ENCODE results near the gene DYNC2LI1. TPM values are rescaled to one million over a fixed set of nuclear protein-coding genes. Genes with fewer than 3 reads are reported as not detected.
A peak's percentile ranks its signal among the peaks of the same experiment; 100 is the strongest.

Gene DYNC2LI1
- total RNA-seq, 2 experiments from 2014 or later, result 5.1 to 5.9 TPM

GRCh38 chr2:43810452-43810851, 36.6 kb downstream of the DYNC2LI1 start:
- no peak overlapping the region for H3K27ac Mint-ChIP-seq
- no peak overlapping the region for H3K4me3 Mint-ChIP-seq
- no peaks in the 10 kb centered on the region for H3K9me3 Mint-ChIP-seq (ENCODE audit: low read depth)
- no peaks in the 10 kb centered on the region for H3K27me3 Mint-ChIP-seq
- ATAC-seq (no peak), DNase-seq (no peak)
- CTCF ChIA-PET, result no interaction called here
- H3K4me1 Mint-ChIP-seq, result peaks cover 3% of the 10 kb centered on the region
- no peaks in the 10 kb centered on the region for H3K36me3 Mint-ChIP-seq

- H3K4me1 Mint-ChIP-seq, result peaks cover 6% of the 10 kb centered on the region
- no peaks in the 10 kb centered on the region for H3K27me3 Mint-ChIP-seq
- CTCF ChIA-PET, result no interaction called here
- H3K27ac Mint-ChIP-seq, result no peak overlapping the region
- ATAC-seq (no peak), DNase-seq (no peak)
- H3K4me3 Mint-ChIP-seq, result no peak overlapping the region
- H3K36me3 Mint-ChIP-seq, result no peaks in the 10 kb centered on the region
- no peaks in the 10 kb centered on the region for H3K9me3 Mint-ChIP-seq (ENCODE audit: low read depth)
Measured at GRCh38 chr2:43810888-43811287, 37.0 kb downstream of the DYNC2LI1 start.

GRCh38 chr2:43812006-43812405, 38.2 kb downstream of the DYNC2LI1 start:
- CTCF ChIA-PET, result no interaction called here
- no peak for ATAC-seq

GRCh38 chr2:43812947-43813346, 39.1 kb downstream of the DYNC2LI1 start:
- DNase-seq, result no peak
- Mint-ChIP-seq H3K4me1 (peaks cover 6% of the 10 kb centered on the region), H3K4me3 (no peak overlapping the region), H3K36me3 (no peaks in the 10 kb centered on the region), H3K27me3 (no peaks in the 10 kb centered on the region), H3K9me3 (ENCODE audit: low read depth) (no peaks in the 10 kb centered on the region), H3K27ac (no peak overlapping the region)
- CTCF ChIA-PET, result no interaction called here
- ATAC-seq, result no peak

More at GRCh38 chr2:43812006-43812405, 38.2 kb downstream of the DYNC2LI1 start:
- Mint-ChIP-seq H3K9me3 (ENCODE audit: low read depth) (no peaks in the 10 kb centered on the region), H3K36me3 (no peaks in the 10 kb centered on the region), H3K4me3 (no peak overlapping the region), H3K27me3 (no peaks in the 10 kb centered on the region), H3K4me1 (peaks cover 6% of the 10 kb centered on the region), H3K27ac (no peak overlapping the region)
- DNase-seq, result no peak

GRCh38 chr2:43814711-43815110, 40.9 kb downstream of the DYNC2LI1 start:
- no peaks in the 10 kb centered on the region for H3K36me3 Mint-ChIP-seq
- H3K27ac Mint-ChIP-seq, result no peak overlapping the region
- ATAC-seq (no peak), DNase-seq (no peak)
- H3K9me3 Mint-ChIP-seq (ENCODE audit: low read depth), result no peaks in the 10 kb centered on the region
- H3K4me3 Mint-ChIP-seq, result no peak overlapping the region
- CTCF ChIA-PET, result no interaction called here
- peaks cover 11% of the 10 kb centered on the region for H3K4me1 Mint-ChIP-seq
- H3K27me3 Mint-ChIP-seq, result no peaks in the 10 kb centered on the region

- Mint-ChIP-seq H3K9me3 (ENCODE audit: low read depth) (no peaks in the 10 kb centered on the region), H3K27me3 (peaks cover 14% of the 10 kb centered on the region), H3K36me3 (no peaks in the 10 kb centered on the region), H3K27ac (no peak overlapping the region), H3K4me3 (no peak overlapping the region), H3K4me1 (peaks cover 11% of the 10 kb centered on the region)
- peak; percentile 42 for ATAC-seq
- DNase-seq, result peak; percentile 50
- CTCF ChIA-PET, result no interaction called here
Measured at GRCh38 chr2:43818761-43819160, 44.9 kb downstream of the DYNC2LI1 start.

- H3K9me3 Mint-ChIP-seq (ENCODE audit: low read depth), result no peaks in the 10 kb centered on the region
- H3K4me3 Mint-ChIP-seq, result no peak overlapping the region
- no peak overlapping the region for H3K27ac Mint-ChIP-seq
- no peaks in the 10 kb centered on the region for H3K36me3 Mint-ChIP-seq
- DNase-seq (no peak), ATAC-seq (no peak)
- peaks cover 11% of the 10 kb centered on the region for H3K4me1 Mint-ChIP-seq
- CTCF ChIA-PET, result no interaction called here
- H3K27me3 Mint-ChIP-seq, result peaks cover 18% of the 10 kb centered on the region
Measured at GRCh38 chr2:43819491-43820163, 45.8 kb downstream of the DYNC2LI1 start.

GRCh38 chr2:43822839-43823238, 49.0 kb downstream of the DYNC2LI1 start:
- no peak for ATAC-seq
- DNase-seq, result peak; percentile 38
- Mint-ChIP-seq H3K27ac (no peak overlapping the region), H3K27me3 (peaks cover 23% of the 10 kb centered on the region), H3K4me3 (no peak overlapping the region), H3K4me1 (peaks cover 6% of the 10 kb centered on the region), H3K36me3 (no peaks in the 10 kb centered on the region), H3K9me3 (ENCODE audit: low read depth) (no peaks in the 10 kb centered on the region)
- CTCF ChIA-PET, result no interaction called here

GRCh38 chr2:43823751-43824150, 49.9 kb downstream of the DYNC2LI1 start:
- Mint-ChIP-seq H3K4me3 (no peak overlapping the region), H3K36me3 (no peaks in the 10 kb centered on the region), H3K27me3 (peaks cover 23% of the 10 kb centered on the region), H3K4me1 (peaks cover under 1% of the 10 kb centered on the region), H3K27ac (no peak overlapping the region), H3K9me3 (ENCODE audit: low read depth) (no peaks in the 10 kb centered on the region)
- peak; percentile 31 for DNase-seq
- no peak for ATAC-seq
- CTCF ChIA-PET, result no interaction called here

- ATAC-seq (no peak), DNase-seq (peak; percentile 1)
- no peaks in the 10 kb centered on the region for H3K9me3 Mint-ChIP-seq (ENCODE audit: low read depth)
- CTCF ChIA-PET, result no interaction called here
- H3K36me3 Mint-ChIP-seq, result no peaks in the 10 kb centered on the region
- peaks cover 26% of the 10 kb centered on the region for H3K27me3 Mint-ChIP-seq
- no peaks in the 10 kb centered on the region for H3K4me1 Mint-ChIP-seq
- no peak overlapping the region for H3K27ac Mint-ChIP-seq
- no peak overlapping the region for H3K4me3 Mint-ChIP-seq
Measured at GRCh38 chr2:43824512-43824911, 50.7 kb downstream of the DYNC2LI1 start.

GRCh38 chr2:43824951-43825493, 51.2 kb downstream of the DYNC2LI1 start:
- H3K9me3 Mint-ChIP-seq (ENCODE audit: low read depth), result no peaks in the 10 kb centered on the region
- H3K4me3 Mint-ChIP-seq, result no peak overlapping the region
- no peaks in the 10 kb centered on the region for H3K36me3 Mint-ChIP-seq
- DNase-seq, result peak; percentile 16
- no peaks in the 10 kb centered on the region for H3K4me1 Mint-ChIP-seq
- peaks cover 31% of the 10 kb centered on the region for H3K27me3 Mint-ChIP-seq
- CTCF ChIA-PET, result no interaction called here
- ATAC-seq, result no peak
- no peak overlapping the region for H3K27ac Mint-ChIP-seq

- ATAC-seq (no peak), DNase-seq (peak; percentile 3)
- Mint-ChIP-seq H3K27me3 (peaks cover 39% of the 10 kb centered on the region), H3K4me3 (no peak overlapping the region), H3K4me1 (no peaks in the 10 kb centered on the region), H3K36me3 (no peaks in the 10 kb centered on the region), H3K27ac (no peak overlapping the region), H3K9me3 (ENCODE audit: low read depth) (no peaks in the 10 kb centered on the region)
- CTCF ChIA-PET, result no interaction called here
Measured at GRCh38 chr2:43825841-43826240, 52.0 kb downstream of the DYNC2LI1 start.

GRCh38 chr2:43826305-43827250, 52.7 kb downstream of the DYNC2LI1 start:
- Mint-ChIP-seq H3K27ac (no peak overlapping the region), H3K9me3 (ENCODE audit: low read depth) (no peaks in the 10 kb centered on the region), H3K36me3 (no peaks in the 10 kb centered on the region), H3K4me3 (no peak overlapping the region), H3K4me1 (no peaks in the 10 kb centered on the region), H3K27me3 (peaks cover 36% of the 10 kb centered on the region)
- no peak for ATAC-seq
- DNase-seq, result peak; percentile 37
- CTCF ChIA-PET, result no interaction called here
